OCI-M1 (cell line): ENCODE results near the gene POLA1.
A peak's percentile ranks its signal among the peaks of the same experiment; 100 is the strongest.

Experiments
- DNase-seq: peaks from one replicate; lab custom pipeline; 2025; lab: John Stamatoyannopoulos, UW

POLA1 gene

GRCh38 chrX:24696294-24696693 lies 2.6 kb downstream of the POLA1 start:
- DNase-seq = no peak

- DNase-seq = no peak
These were observed 8.9 kb downstream of the POLA1 start for GRCh38 chrX:24702362-24703184.

GRCh38 chrX:24703185-24703494 lies 9.4 kb downstream of the POLA1 start:
- no peak for DNase-seq

GRCh38 chrX:24718771-24719170 lies 25.1 kb downstream of the POLA1 start:
- DNase-seq = no peak

GRCh38 chrX:24720036-24720435 lies 26.3 kb downstream of the POLA1 start:
- no peak for DNase-seq

GRCh38 chrX:24728530-24728929 lies 34.8 kb downstream of the POLA1 start:
- no peak for DNase-seq

GRCh38 chrX:24732766-24733500 lies 39.2 kb downstream of the POLA1 start:
- DNase-seq = no peak

- DNase-seq = no peak
These were observed 47.6 kb downstream of the POLA1 start for GRCh38 chrX:24741330-24741729.

GRCh38 chrX:24748196-24748595 lies 54.5 kb downstream of the POLA1 start:
- DNase-seq = no peak

GRCh38 chrX:24759786-24760185 lies 66.1 kb downstream of the POLA1 start:
- DNase-seq = no peak

GRCh38 chrX:24760363-24761000 lies 66.8 kb downstream of the POLA1 start:
- DNase-seq = no peak

GRCh38 chrX:24761306-24761705 lies 67.6 kb downstream of the POLA1 start:
- no peak for DNase-seq

GRCh38 chrX:24763989-24764388 lies 70.3 kb downstream of the POLA1 start:
- DNase-seq = no peak

GRCh38 chrX:24767557-24767956 lies 73.8 kb downstream of the POLA1 start:
- DNase-seq = no peak

- DNase-seq = no peak
These were observed 74.8 kb downstream of the POLA1 start for GRCh38 chrX:24768556-24768955.

- DNase-seq = no peak
These were observed 80.9 kb downstream of the POLA1 start for GRCh38 chrX:24774650-24775049.

GRCh38 chrX:24775891-24776290 lies 82.2 kb downstream of the POLA1 start:
- no peak for DNase-seq

GRCh38 chrX:24777660-24778059 lies 83.9 kb downstream of the POLA1 start:
- peak; percentile 21 for DNase-seq

GRCh38 chrX:24782011-24782410 lies 88.3 kb downstream of the POLA1 start:
- DNase-seq = no peak

GRCh38 chrX:24789047-24789446 lies 95.3 kb downstream of the POLA1 start:
- DNase-seq = no peak

GRCh38 chrX:24790166-24790565 lies 96.4 kb downstream of the POLA1 start:
- no peak for DNase-seq

GRCh38 chrX:24796204-24796603 lies 102.5 kb downstream of the POLA1 start:
- no peak for DNase-seq

GRCh38 chrX:24799078-24799477 lies 105.4 kb downstream of the POLA1 start:
- DNase-seq = no peak
